DOHH2 (cell line): Measurements from ENCODE around the gene FBXO15.
A peak's percentile ranks its signal among the peaks of the same experiment; 100 is the strongest.

Experiments used
- H3F3A ChIP-seq: fragments of 200-600 bp; sonication (generic), shearing (Covaris generic); 2 replicates; pipeline ENCODE4 v1.6.0; 2016; ENCODE audit warnings: antibody characterized with exemption, mild to moderate bottlenecking; ENCODE audit not compliant: control insufficient read depth, insufficient read depth
- H3K27ac ChIP-seq: fragments of 200-600 bp; sonication (generic); 2 replicates; pipeline ENCODE4 v1.5.1; 2014; ENCODE audit warnings: low read depth, mild to moderate bottlenecking, low read length, moderate library complexity
- H3K27me3 ChIP-seq: fragments of 200-600 bp; sonication (generic); 2 replicates; pipeline ENCODE4 v1.6.1; 2014; ENCODE audit warnings: mild to moderate bottlenecking, low read length, mixed read lengths; ENCODE audit not compliant: control insufficient read depth
- H3K36me3 ChIP-seq: fragments of 200-600 bp; sonication (generic); 2 replicates; pipeline ENCODE4 v1.6.1; 2014; ENCODE audit warnings: mild to moderate bottlenecking, low read length, moderate library complexity, mixed read lengths; ENCODE audit not compliant: control insufficient read depth
- H3K4me1 ChIP-seq: fragments of 200-600 bp; sonication (generic); 2 replicates; pipeline ENCODE4 v1.6.1; 2014; ENCODE audit warnings: mild to moderate bottlenecking, low read length, mixed read lengths; ENCODE audit not compliant: control insufficient read depth
- H3K4me2 ChIP-seq: fragments of 200-600 bp; sonication (generic); 2 replicates; pipeline ENCODE4 v1.6.0; 2014; ENCODE audit warnings: mild to moderate bottlenecking, low read length, moderate library complexity
- H3K4me3 ChIP-seq: fragments of 200-600 bp; sonication (generic); 2 replicates; pipeline ENCODE4 v1.5.1; 2014; ENCODE audit warnings: mild to moderate bottlenecking, low read length, mixed read lengths
- H3K79me2 ChIP-seq: fragments of 200-600 bp; sonication (generic); 2 replicates; pipeline ENCODE4 v1.6.1; 2014; ENCODE audit warnings: mild to moderate bottlenecking, low read length, mixed read lengths; ENCODE audit not compliant: control insufficient read depth
- H3K9me2 ChIP-seq: fragments of 200-600 bp; sonication (generic); replicated peaks from 2 replicates; pipeline ENCODE4 v1.6.1; 2014; ENCODE audit warnings: mild to moderate bottlenecking, low read length, mixed read lengths; ENCODE audit not compliant: control insufficient read depth
- H3K9me3 ChIP-seq: fragments of 200-600 bp; sonication (generic); 2 replicates; pipeline ENCODE4 v1.6.1; 2014; ENCODE audit warnings: antibody characterized with exemption, low read length, mixed read lengths; ENCODE audit not compliant: control insufficient read depth, insufficient read depth
- H4K20me1 ChIP-seq: fragments of 200-600 bp; sonication (generic); 2 replicates; pipeline ENCODE4 v1.6.0; 2014; ENCODE audit warnings: low read depth, mild to moderate bottlenecking, antibody characterized with exemption, low read length, moderate library complexity; ENCODE audit not compliant: control insufficient read depth, insufficient read depth
- EZH2phosphoT487 ChIP-seq: fragments of 200-600 bp; sonication (generic); IDR thresholded peaks from 2 replicates; pipeline ENCODE4 v1.6.1; 2017; ENCODE audit warnings: borderline replicate concordance, mild to moderate bottlenecking, antibody characterized with exemption, low read length, moderate library complexity, mixed read lengths
- TF ChIP-seq, protein P1 (sequence below): fragments of 200-600 bp; sonication (generic); IDR thresholded peaks from one replicate; pipeline ENCODE4 v1.5.1; 2014; ENCODE audit warnings: antibody characterized with exemption, mild to moderate bottlenecking, low read depth, low read length; ENCODE audit not compliant: poor library complexity, severe bottlenecking

The FBXO15 gene

DNA sequence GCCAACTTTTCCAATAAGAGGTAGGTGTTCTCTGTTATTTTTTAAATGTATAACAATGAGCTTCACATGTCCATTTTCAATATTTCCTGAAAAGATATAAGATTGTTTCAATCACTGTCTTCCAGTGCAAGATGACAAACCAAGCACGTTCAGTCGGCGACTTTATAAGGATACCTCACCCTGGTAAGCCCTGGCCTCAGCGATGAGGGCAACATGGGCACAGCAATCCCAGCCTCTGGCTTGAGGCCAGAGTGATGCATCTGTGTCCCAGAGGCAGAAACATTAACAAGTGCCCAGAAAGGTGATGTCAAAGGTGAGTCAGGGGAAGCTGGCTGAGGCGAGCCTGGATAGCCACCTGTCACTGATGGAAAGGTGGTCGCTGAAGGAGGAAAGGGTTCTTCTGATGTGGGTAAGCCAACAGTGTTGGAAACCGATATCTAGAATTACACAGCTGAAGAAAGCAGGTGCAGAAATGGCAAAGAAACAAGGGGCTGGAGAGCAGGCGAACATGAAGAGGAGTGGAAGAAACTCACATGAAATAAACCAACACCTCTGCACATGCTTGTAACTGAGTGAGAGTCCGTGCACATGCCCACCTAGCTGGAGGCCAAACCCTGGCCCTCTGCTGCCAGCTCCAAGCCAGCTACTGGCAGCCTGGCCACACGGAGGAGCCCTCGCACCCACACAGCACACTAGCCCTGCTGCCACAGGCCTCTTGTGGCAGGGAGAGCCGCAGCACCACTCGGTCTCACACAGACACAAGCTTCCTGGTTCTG, 65.5 kb downstream of the FBXO15 start:
- Histone ChIP-seq H3K27ac (no peak overlapping the region), H3K36me3 (no peaks in the 10 kb centered on the region), H3K4me3 (peak overlapping the region; percentile 11; the same call in 1 of the 2 replicates), H3K79me2 (no peaks in the 10 kb centered on the region), H3F3A (no peaks in the 10 kb centered on the region), H3K9me3 (no peaks in the 10 kb centered on the region), H3K27me3 (no peaks in the 10 kb centered on the region; the same call in 1 of the 2 replicates), H4K20me1 (no peaks in the 10 kb centered on the region), H3K9me2 (no peaks in the 10 kb centered on the region), H3K4me1 (peaks cover 13% of the 10 kb centered on the region), H3K4me2 (peak overlapping the region; percentile 28)
- TF ChIP-seq EZH2phosphoT487: no peak
- TF ChIP-seq, protein P1, sequence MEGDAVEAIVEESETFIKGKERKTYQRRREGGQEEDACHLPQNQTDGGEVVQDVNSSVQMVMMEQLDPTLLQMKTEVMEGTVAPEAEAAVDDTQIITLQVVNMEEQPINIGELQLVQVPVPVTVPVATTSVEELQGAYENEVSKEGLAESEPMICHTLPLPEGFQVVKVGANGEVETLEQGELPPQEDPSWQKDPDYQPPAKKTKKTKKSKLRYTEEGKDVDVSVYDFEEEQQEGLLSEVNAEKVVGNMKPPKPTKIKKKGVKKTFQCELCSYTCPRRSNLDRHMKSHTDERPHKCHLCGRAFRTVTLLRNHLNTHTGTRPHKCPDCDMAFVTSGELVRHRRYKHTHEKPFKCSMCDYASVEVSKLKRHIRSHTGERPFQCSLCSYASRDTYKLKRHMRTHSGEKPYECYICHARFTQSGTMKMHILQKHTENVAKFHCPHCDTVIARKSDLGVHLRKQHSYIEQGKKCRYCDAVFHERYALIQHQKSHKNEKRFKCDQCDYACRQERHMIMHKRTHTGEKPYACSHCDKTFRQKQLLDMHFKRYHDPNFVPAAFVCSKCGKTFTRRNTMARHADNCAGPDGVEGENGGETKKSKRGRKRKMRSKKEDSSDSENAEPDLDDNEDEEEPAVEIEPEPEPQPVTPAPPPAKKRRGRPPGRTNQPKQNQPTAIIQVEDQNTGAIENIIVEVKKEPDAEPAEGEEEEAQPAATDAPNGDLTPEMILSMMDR: peak; percentile 65

DNA sequence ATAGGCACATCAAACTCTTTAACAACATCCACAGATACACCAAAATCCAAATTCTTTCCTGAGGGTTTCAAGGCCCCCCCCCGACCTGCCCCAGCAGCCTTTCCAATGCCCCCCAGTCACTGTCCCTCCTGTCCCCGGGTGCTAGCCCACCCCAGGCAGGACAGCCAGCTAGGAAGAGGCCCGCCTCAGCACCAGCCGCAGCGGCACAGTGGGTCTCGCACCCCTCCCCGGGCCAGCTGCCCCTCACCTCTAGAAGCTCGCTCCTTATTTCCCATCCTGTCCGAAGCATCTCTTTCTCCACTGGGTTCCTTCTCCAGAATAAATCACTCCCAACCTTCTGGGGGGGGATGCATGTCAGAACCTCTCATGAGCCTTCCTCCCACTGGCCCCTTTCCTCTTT, 69.4 kb downstream of the FBXO15 start:
- no peaks in the 10 kb centered on the region; the same call in 1 of the 2 replicates for H3K27me3 ChIP-seq
- no peaks in the 10 kb centered on the region for H3K9me2 ChIP-seq
- no peaks in the 10 kb centered on the region for H3F3A ChIP-seq
- H3K4me3 ChIP-seq: no peak overlapping the region
- H3K4me1 ChIP-seq: peaks cover 8% of the 10 kb centered on the region
- no peaks in the 10 kb centered on the region for H4K20me1 ChIP-seq
- H3K9me3 ChIP-seq: no peaks in the 10 kb centered on the region
- no peak for TF ChIP-seq EZH2phosphoT487
- TF ChIP-seq, protein P1: no peak
- H3K27ac ChIP-seq: no peak overlapping the region
- no peak overlapping the region for H3K4me2 ChIP-seq
- no peaks in the 10 kb centered on the region for H3K36me3 ChIP-seq
- H3K79me2 ChIP-seq: no peaks in the 10 kb centered on the region

DNA sequence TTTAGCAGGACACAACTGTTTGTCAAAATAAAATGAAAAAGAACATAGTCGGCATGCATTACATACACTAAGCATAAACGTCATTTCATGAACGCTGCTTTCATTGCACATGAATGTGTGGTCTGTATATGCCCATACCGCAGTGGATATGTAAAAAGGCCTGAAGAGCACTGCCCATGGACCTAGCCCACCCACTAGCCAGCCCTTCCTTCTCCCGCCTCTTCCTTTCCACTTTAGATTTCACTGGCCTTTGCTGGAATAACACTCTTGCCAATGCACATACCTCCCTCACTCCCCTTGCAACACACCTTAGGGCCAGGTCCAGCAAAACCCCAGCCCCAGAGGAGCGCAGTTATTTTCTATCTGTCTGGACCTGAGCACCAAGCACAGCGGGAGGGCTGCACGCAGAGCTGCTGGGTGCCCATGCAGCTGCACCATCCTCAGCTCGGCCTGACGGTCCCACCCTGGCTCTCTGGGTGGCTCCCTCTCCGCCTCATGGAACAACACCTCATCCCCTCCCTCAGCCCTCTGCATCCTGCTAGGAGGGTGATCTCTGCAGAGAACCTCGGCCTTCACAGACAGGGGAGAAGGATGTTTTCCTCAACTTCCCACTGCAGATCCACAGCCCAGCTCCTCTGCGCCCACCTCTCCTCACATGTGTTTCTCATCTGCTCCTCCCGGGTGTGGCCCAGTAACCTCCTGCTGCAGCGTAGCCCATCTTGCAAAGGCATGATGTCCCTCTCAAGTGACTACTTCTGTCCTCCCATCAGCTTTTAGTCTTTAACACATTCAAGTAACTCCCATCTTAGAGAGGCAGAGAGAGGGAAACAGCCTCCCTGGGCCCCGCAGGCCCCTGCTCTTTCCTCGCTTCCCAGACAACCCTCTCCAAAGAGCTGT, 72.7 kb downstream of the FBXO15 start:
- H3K36me3 ChIP-seq: no peaks in the 10 kb centered on the region

More for the DNA sequence above, 72.7 kb downstream of the FBXO15 start:
- Histone ChIP-seq H3K27ac (no peak overlapping the region), H3K9me3 (no peaks in the 10 kb centered on the region), H3F3A (no peaks in the 10 kb centered on the region), H3K79me2 (no peaks in the 10 kb centered on the region), H3K4me3 (no peak overlapping the region), H3K9me2 (no peaks in the 10 kb centered on the region), H3K4me1 (no peaks in the 10 kb centered on the region), H3K4me2 (no peak overlapping the region), H3K27me3 (no peaks in the 10 kb centered on the region; the same call in 1 of the 2 replicates), H4K20me1 (no peaks in the 10 kb centered on the region)
- TF ChIP-seq, protein P1: no peak
- TF ChIP-seq EZH2phosphoT487: no peak
